Left renal cortex interstitium (tissue), 4 donors: ENCODE results near the gene RDH12. TPM values are rescaled to one million over a fixed set of nuclear protein-coding genes. Genes with fewer than 3 reads are reported as not detected.

Experiments used
- polyA plus RNA-seq, 4 donors: library from polyadenylated mRNA; unstranded; fragments of 120-200 nt; gene quantifications; one replicate each; pipeline ENCODE4 v1.2.1, GENCODE V29; 2013; ENCODE audit not compliant: insufficient read length in 4 of 4

RDH12 gene
- polyA plus RNA-seq, 4 donors, result 0.46 to 1.1 (median 0.62) TPM

Other genes starting within 250 kb of the RDH12 start
- 1 to 10 TPM; 1.8 to 3.8 (median 3.3) TPM for gene TMEM229B, start 213.2 kb upstream of the RDH12 start, polyA plus RNA-seq
- 10 to 100 TPM; 30.4 to 85.5 (median 55.2) TPM for gene PLEKHH1, start 168.6 kb upstream of the RDH12 start, polyA plus RNA-seq
- 10 to 100 TPM; 35.6 to 48.5 (median 41.6) TPM for gene PIGH, start 101.6 kb upstream of the RDH12 start, polyA plus RNA-seq
- gene ARG2, start 82.0 kb upstream of the RDH12 start, polyA plus RNA-seq, result 10 to 100 TPM in 3 of 4 donors, 1 to 10 TPM in 1; 8.5 to 29.7 (median 11.1) TPM
- gene VTI1B, start 27.3 kb upstream of the RDH12 start, polyA plus RNA-seq, result 100 to 1,000 TPM in 2 of 4 donors, 10 to 100 TPM in 2; 99.0 to 130 (median 109) TPM
- gene RDH11, start 6.1 kb upstream of the RDH12 start, polyA plus RNA-seq, result 100 to 1,000 TPM in 3 of 4 donors, 10 to 100 TPM in 1; 96.0 to 120 (median 104) TPM
- 10 to 100 TPM; 14.1 to 19.0 (median 16.4) TPM for gene ZFYVE26, start 114.7 kb downstream of the RDH12 start, polyA plus RNA-seq
- 10 to 100 TPM; 10.6 to 13.2 (median 11.3) TPM for gene RAD51B, start 117.9 kb downstream of the RDH12 start, polyA plus RNA-seq